Cardiac fibroblast (primary cell): ENCODE data around the gene ABCC12.

ENCODE experiments used
- DNase-seq, 2 donors: peaks; one replicate each; pipeline versions ENCODE4 v3.0.0 to v3.0.0-alpha.2; 2010; ENCODE audit warnings: low read depth in 2 of 2
- H3K4me3 ChIP-seq, 2 donors: replicated peaks in 1 of 2; 1 replicate in 1 of 2; 2 replicates in 1 of 2; pipeline ENCODE4 v1.5.1; 2011; ENCODE audit warnings: low read depth in 2 of 2, low read length in 2 of 2, mild to moderate bottlenecking in 2 of 2, moderate library complexity in 1 of 2
- TF ChIP-seq, protein P1 (sequence below): IDR thresholded peaks from one replicate; pipeline ENCODE4 v1.5.1; 2011; ENCODE audit warnings: low read depth, mild to moderate bottlenecking, low read length, inconsistent platforms

ABCC12 gene

DNA sequence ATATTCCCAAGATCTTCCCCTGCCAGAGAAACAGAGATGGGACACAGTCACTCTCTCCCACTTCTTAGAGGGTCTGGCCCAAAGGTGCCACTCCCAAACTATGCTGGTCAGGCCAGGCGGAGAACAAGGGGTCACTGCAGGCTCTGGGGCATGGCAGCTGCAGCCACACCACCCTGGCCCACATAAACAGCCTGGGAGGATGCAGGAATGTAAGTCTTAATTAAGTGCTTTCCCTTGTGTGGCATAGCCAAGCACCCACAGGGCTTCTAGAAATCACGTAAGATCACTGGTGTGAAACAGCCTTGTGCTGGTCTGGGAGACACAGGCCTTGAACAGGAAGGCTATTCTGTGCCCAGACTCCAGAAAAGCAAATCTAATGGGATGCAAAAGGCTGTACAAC lies 31.5 kb downstream of the ABCC12 start:
- no peak for DNase-seq
- no peak overlapping the region for H3K4me3 ChIP-seq
- TF ChIP-seq, protein P1, sequence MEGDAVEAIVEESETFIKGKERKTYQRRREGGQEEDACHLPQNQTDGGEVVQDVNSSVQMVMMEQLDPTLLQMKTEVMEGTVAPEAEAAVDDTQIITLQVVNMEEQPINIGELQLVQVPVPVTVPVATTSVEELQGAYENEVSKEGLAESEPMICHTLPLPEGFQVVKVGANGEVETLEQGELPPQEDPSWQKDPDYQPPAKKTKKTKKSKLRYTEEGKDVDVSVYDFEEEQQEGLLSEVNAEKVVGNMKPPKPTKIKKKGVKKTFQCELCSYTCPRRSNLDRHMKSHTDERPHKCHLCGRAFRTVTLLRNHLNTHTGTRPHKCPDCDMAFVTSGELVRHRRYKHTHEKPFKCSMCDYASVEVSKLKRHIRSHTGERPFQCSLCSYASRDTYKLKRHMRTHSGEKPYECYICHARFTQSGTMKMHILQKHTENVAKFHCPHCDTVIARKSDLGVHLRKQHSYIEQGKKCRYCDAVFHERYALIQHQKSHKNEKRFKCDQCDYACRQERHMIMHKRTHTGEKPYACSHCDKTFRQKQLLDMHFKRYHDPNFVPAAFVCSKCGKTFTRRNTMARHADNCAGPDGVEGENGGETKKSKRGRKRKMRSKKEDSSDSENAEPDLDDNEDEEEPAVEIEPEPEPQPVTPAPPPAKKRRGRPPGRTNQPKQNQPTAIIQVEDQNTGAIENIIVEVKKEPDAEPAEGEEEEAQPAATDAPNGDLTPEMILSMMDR, result no peak

DNA sequence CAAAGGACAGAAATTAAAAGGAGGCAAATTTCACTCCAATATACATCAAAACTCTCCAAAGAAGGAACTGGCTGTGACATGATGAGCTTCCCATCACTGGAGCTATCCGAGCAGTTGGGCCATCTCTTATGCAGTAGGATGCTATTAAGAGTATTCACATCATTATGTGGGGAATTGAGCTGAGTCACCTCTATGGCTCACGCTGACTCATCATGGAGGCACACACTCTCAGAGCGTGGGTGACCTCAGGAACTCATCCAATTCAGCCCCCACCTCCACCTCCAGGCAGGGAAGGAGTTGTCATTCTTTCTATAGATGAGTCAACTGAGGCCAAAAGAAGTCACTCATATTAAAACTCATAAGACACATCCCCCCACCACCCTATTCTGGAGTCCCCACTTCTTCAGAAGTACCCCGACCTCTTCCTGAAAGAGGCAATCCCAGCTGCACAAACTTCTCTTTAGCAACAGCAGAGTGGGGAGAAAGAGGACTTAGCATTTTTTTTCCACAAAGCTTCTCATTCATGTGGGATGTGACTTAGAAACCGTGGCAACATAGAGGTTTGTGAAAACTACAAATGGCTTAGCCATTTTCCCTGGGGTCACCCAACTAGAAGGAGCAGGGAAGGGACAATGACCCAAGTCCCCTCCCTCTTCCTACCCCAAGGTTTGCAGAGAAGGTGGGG lies 32.5 kb downstream of the ABCC12 start:
- TF ChIP-seq, protein P1, result no peak
- peak; percentile 91 to 99 for DNase-seq
- H3K4me3 ChIP-seq, result no peak overlapping the region

- no peak overlapping the region for H3K4me3 ChIP-seq
- no peak for DNase-seq
- TF ChIP-seq, protein P1, result no peak
Observed at GRCh38 chr16:48121276-48121675, 34.5 kb downstream of the ABCC12 start.

DNA sequence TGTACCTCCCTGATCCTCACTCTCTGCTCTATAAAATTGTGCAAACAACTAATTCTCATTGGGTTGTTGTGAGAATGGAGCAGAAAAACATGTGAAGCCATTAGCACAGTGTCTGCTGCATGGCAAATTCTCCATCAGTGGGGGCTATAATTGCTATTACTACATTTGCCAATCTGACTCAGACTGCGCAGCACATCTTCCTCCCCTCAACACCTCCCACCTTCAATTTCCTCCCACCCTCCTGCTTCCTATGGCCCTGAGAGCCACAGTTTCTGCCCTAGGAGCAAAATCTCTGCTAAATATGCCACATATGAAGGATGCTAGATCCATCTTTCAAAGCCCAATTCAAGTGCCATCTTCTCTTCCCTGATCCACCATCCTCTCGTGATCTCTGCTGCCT lies 37.0 kb downstream of the ABCC12 start:
- no peak overlapping the region for H3K4me3 ChIP-seq
- DNase-seq, result no peak
- TF ChIP-seq, protein P1, result no peak

GRCh38 chr16:48117217-48118105 lies 38.3 kb downstream of the ABCC12 start:
- peak; percentile 52 to 62 for DNase-seq
- H3K4me3 ChIP-seq, result no peak overlapping the region
- TF ChIP-seq, protein P1, result peak; percentile 92

DNA sequence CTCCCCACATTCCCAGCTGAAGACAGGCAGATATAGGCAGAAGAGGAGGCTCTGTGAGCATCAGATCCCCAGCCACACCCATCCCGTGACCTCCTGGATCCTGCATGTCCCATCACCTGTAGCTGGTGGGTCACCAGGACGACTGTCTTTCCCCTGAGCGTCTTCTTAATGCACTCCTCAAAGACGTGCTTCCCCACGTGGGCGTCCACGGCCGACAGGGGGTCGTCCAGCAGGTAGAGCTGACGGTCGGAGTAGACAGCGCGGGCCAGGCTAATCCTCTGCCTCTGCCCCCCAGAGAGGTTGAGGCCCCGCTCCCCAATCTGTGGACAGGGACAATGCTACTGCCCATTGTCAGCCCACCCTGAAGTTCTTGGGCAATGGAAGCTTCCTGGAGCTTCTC lies 40.5 kb downstream of the ABCC12 start:
- DNase-seq, result no peak
- TF ChIP-seq, protein P1, result no peak
- H3K4me3 ChIP-seq, result no peak overlapping the region
